K562 (cell line): ENCODE measurements around the gene KEL. TPM values are rescaled to one million over a fixed set of nuclear protein-coding genes. Genes with fewer than 3 reads are reported as not detected.
A peak's percentile ranks its signal among the peaks of the same experiment; 100 is the strongest.

ENCODE experiments used
- ATAC-seq: fragments of 200-7000 bp; cut with Tn5 transposase; 3 replicates; pipeline ENCODE4 v1.9.1; 2020; ENCODE audit warnings: moderate library complexity
- Bru-seq: library from RNA; stranded (reverse); fragments of 400-500 nt; gene quantifications from one replicate; lab custom pipeline; 2021; lab: Mats Ljungman, UMichigan
- BruChase-seq, 2 experiments: library from RNA; stranded (reverse); fragments of 400-500 nt; gene quantifications; one replicate each; lab custom pipeline; 2021; lab: Mats Ljungman, UMichigan
- BruUV-seq: library from RNA; stranded (reverse); fragments of 400-500 nt; replicated peaks from 2 replicates; lab custom pipeline; 2021; lab: Mats Ljungman, UMichigan
- CTCF ChIA-PET: fragments of 300-600 bp; formaldehyde crosslinking; extraction: SDS; loops from one replicate; lab custom pipeline; 2021; ENCODE audit warnings: low intra/inter-chr PET ratio; lab: Yijun Ruan, JAX
- POLR2A ChIA-PET: fragments of 300-600, 350-650 bp; sonication (Branson Sonifier 250); formaldehyde crosslinking; extraction: SDS; loops from one replicate; lab custom pipeline; 2021; ENCODE audit warnings: antibody characterized with exemption, inconsistent platforms; lab: Yijun Ruan, JAX
- DNase-seq, 4 experiments: peaks; one replicate each; pipeline versions ENCODE4 v3.0.0 to v3.0.0-alpha.2; 2011 to 2018; ENCODE audit warnings: low spot score in 3 of 4, mixed read lengths in 3 of 4; ENCODE audit errors: extremely low read depth in 1 of 4
- FAIRE-seq: peaks from 2 replicates; lab custom pipeline; 2011; peaks lifted over from hg19 to GRCh38; lab: Jason Lieb, UNC
- H2AFZ ChIP-seq: 2 replicates; pipeline ENCODE4 v1.6.0; 2011; ENCODE audit warnings: low read depth, low read length, control low read depth, inconsistent platforms
- H3K27ac ChIP-seq: fragments of 200-600 bp; 3 replicates; pipeline ENCODE4 v1.8.0; 2011; ENCODE audit warnings: low read depth, mild to moderate bottlenecking, control low read depth, inconsistent platforms, low read length, moderate library complexity, mixed read lengths; ENCODE audit errors: extremely low read depth
- H3K27me3 ChIP-seq, 2 experiments: fragments of 300-600 bp in 1 of 2; 2 replicates in 1 of 2; 3 replicates in 1 of 2; pipeline versions ENCODE4 v1.6.0 to v1.8.0; 2011; ENCODE audit warnings: inconsistent platforms in 2 of 2, low read length in 2 of 2, mild to moderate bottlenecking in 1 of 2, mixed read lengths in 1 of 2, moderate library complexity in 1 of 2; ENCODE audit not compliant: control insufficient read depth in 2 of 2, insufficient read depth in 2 of 2
- H3K36me3 ChIP-seq: fragments of 300-600 bp; 3 replicates; pipeline ENCODE4 v1.8.0; 2011; ENCODE audit warnings: mild to moderate bottlenecking, low read length, inconsistent platforms; ENCODE audit not compliant: control insufficient read depth, insufficient read depth
- H3K4me1 ChIP-seq, 2 experiments: fragments of 200-600 bp in 1 of 2; replicated peaks in 1 of 2; 2 replicates in 1 of 2; 3 replicates in 1 of 2; pipeline versions ENCODE4 v1.5.1 to v1.8.0; 2011; ENCODE audit warnings: inconsistent platforms in 2 of 2, low read length in 2 of 2, mild to moderate bottlenecking in 1 of 2, mixed read lengths in 1 of 2, moderate library complexity in 1 of 2; ENCODE audit not compliant: control insufficient read depth in 2 of 2, insufficient read depth in 2 of 2
- H3K4me2 ChIP-seq: 2 replicates; pipeline ENCODE4 v1.6.1; 2011; ENCODE audit warnings: low read length, control low read depth, inconsistent platforms, mixed read lengths; ENCODE audit not compliant: insufficient read depth
- H3K4me3 ChIP-seq: fragments of 200-600 bp; sonication (generic), shearing (Covaris generic); 2 replicates; pipeline ENCODE4 v1.5.1; 2016; ENCODE audit warnings: control low read depth, inconsistent platforms
- H3K79me2 ChIP-seq: fragments of 200-600 bp; 3 replicates; pipeline ENCODE4 v1.8.0; 2011; ENCODE audit warnings: low read length, inconsistent platforms; ENCODE audit not compliant: control insufficient read depth, insufficient read depth
- H3K9ac ChIP-seq, 2 experiments: 2 replicates each; pipeline versions ENCODE4 v1.6.0 to v1.6.1; 2011; ENCODE audit warnings: low read depth in 2 of 2, low read length in 2 of 2, control low read depth in 1 of 2, inconsistent platforms in 1 of 2, mild to moderate bottlenecking in 1 of 2, mixed read lengths in 1 of 2; ENCODE audit not compliant: insufficient read depth in 1 of 2
- H3K9me1 ChIP-seq: one replicate; pipeline ENCODE4 v1.6.0; 2011; ENCODE audit warnings: inconsistent platforms, mild to moderate bottlenecking, low read length, moderate library complexity; ENCODE audit not compliant: control insufficient read depth, insufficient read depth
- H3K9me3 ChIP-seq: replicated peaks from 2 replicates; pipeline ENCODE4 v1.5.1; 2011; ENCODE audit warnings: low read depth, low read length, inconsistent platforms; ENCODE audit not compliant: control insufficient read depth, insufficient read depth
- H4K20me1 ChIP-seq: replicated peaks from 2 replicates; pipeline ENCODE4 v1.6.1; 2011; ENCODE audit warnings: low read length, inconsistent platforms, mixed read lengths; ENCODE audit not compliant: control insufficient read depth, insufficient read depth
- CBX3 ChIP-seq, 2 experiments: IDR thresholded peaks; 1 replicate in 1 of 2; 2 replicates in 1 of 2; pipeline ENCODE4 v1.6.1; 2012; ENCODE audit warnings: inconsistent platforms in 2 of 2, low read length in 2 of 2, borderline replicate concordance in 1 of 2, control low read depth in 1 of 2
- CHCHD3 ChIP-seq: fragments of 250-450 bp; sonication (Bioruptor Pico); IDR thresholded peaks from 2 replicates; pipeline ENCODE4 v2.1.2; 2022; ENCODE audit warnings: mild to moderate bottlenecking
- CXXC5 ChIP-seq: fragments of 250-450 bp; sonication (Bioruptor Pico); IDR thresholded peaks from 2 replicates; pipeline ENCODE4 v1.8.0; 2022; ENCODE audit warnings: inconsistent platforms, mild to moderate bottlenecking, moderate library complexity
- KAT8 ChIP-seq: fragments of 450-650 bp; IDR thresholded peaks from 2 replicates; pipeline ENCODE4 v1.6.1; 2016; ENCODE audit warnings: low read depth, mild to moderate bottlenecking
- NR2C1 ChIP-seq, 2 experiments: fragments of 450-650 bp; IDR thresholded peaks; 2 replicates each; pipeline ENCODE4 v1.6.1; 2017; ENCODE audit warnings: mild to moderate bottlenecking in 2 of 2, antibody characterized with exemption in 1 of 2, inconsistent platforms in 1 of 2, missing compliant biosample characterization in 1 of 2, missing genetic modification characterization in 1 of 2
- SIRT6 ChIP-seq: IDR thresholded peaks from one replicate; pipeline ENCODE4 v1.6.1; 2012; ENCODE audit warnings: low read depth, mild to moderate bottlenecking, control low read depth, inconsistent platforms, low read length, moderate library complexity
- SIX5 ChIP-seq, 2 experiments: IDR thresholded peaks; 2 replicates each; pipeline ENCODE4 v1.6.1; 2011; ENCODE audit warnings: low read length in 2 of 2, borderline replicate concordance in 1 of 2, low read depth in 1 of 2, mild to moderate bottlenecking in 1 of 2, moderate library complexity in 1 of 2; ENCODE audit not compliant: insufficient read depth in 1 of 2
- SNAPC5 ChIP-seq: fragments of 250-450 bp; sonication (Bioruptor Pico); IDR thresholded peaks from 2 replicates; pipeline ENCODE4 v1.8.0; 2021; ENCODE audit warnings: moderate library complexity, mild to moderate bottlenecking, inconsistent platforms
- TCF7L2 ChIP-seq: fragments of 150-350 bp; IDR thresholded peaks from 2 replicates; pipeline ENCODE4 v1.6.1; 2016; ENCODE audit warnings: low read depth, mild to moderate bottlenecking, low read length, moderate library complexity
- ZSCAN29 ChIP-seq: fragments of 450-650 bp; IDR thresholded peaks from 2 replicates; pipeline ENCODE4 v1.6.1; 2017
- WGBS: fragments of 100-300 bp; shearing (Covaris generic); methylation state at CpG from one replicate; pipeline ENCODE4 v1.1.6; 2016; ENCODE audit warnings: low coverage, mixed read lengths; ENCODE audit not compliant: insufficient coverage; ENCODE audit errors: missing lambda C conversion rate; 5-methylcytosine and 5-hydroxymethylcytosine counted together
- in situ Hi-C: fragments of 300-500 bp; cut with MboI; formaldehyde crosslinking; loops from 4 replicates; pipeline ENCODE4 v1.15.0; 2018; ENCODE audit warnings: inconsistent platforms, mixed read lengths
- intact Hi-C: fragments of 100-400 bp; cut with micrococcal nuclease; formaldehyde crosslinking; loops from 2 replicates; pipeline ENCODE4 v1.14.2; 2022
- long read RNA-seq, 3 experiments: library from polyadenylated mRNA in 2 of 3; library from RNA in 1 of 3; unstranded in 2 of 3; stranded (forward) in 1 of 3; transcript quantifications; one replicate each; pipeline ENCODE4 v2.0.0, GENCODE V29; 2019 to 2022
- polyA minus RNA-seq, 3 experiments: library from RNA; depleted of rRNA, polyadenylated mRNA; stranded (reverse); fragments of >200 nt; gene quantifications; 2 replicates each; pipeline ENCODE4 v1.2.3, GENCODE V29; 2011
- polyA plus RNA-seq, 8 experiments: library from polyadenylated mRNA; depleted of rRNA in 4 of 8; stranded (reverse) in 5 of 8; unstranded in 3 of 8; fragments of >200 nt; fragmentation: Nextera tagmentation in 2 of 8; fragmentation: Illumina TruSeq in 1 of 8; extraction: Ambion mirVana in 2 of 8; extraction: Trizol in 1 of 8; gene quantifications; 2 replicates each; pipeline versions ENCODE4 v1.2.1 to v1.2.3, GENCODE V29; 2011 to 2014; ENCODE audit warnings: inconsistent platforms in 1 of 8, missing spikeins in 1 of 8
- total RNA-seq, 7 experiments: library from RNA; depleted of rRNA in 6 of 7; stranded (reverse); fragments of >200 nt in 6 of 7; fragmentation: Illumina TruSeq in 2 of 7; extraction: Trizol in 2 of 7; gene quantifications; 2 replicates each; pipeline versions ENCODE4 v1.2.1 to v1.2.3, GENCODE V29; 2011 to 2021; ENCODE audit warnings: low replicate concordance in 1 of 7
- TF ChIP-seq, protein P1 (sequence below), 2 experiments: IDR thresholded peaks; 2 replicates each; pipeline ENCODE4 v1.6.1; 2011; ENCODE audit warnings: borderline replicate concordance in 1 of 2, control low read depth in 1 of 2, low read depth in 1 of 2, low read length in 1 of 2, mild to moderate bottlenecking in 1 of 2, mixed read lengths in 1 of 2, moderate library complexity in 1 of 2; ENCODE audit not compliant: insufficient read depth in 1 of 2, insufficient read length in 1 of 2, poor library complexity in 1 of 2, severe bottlenecking in 1 of 2; ENCODE audit errors: extremely low read depth in 1 of 2

KEL gene
- total RNA-seq (2011; cell fraction: chromatin; rRNA removed; ENCODE audit: low replicate concordance): 113 and 184 TPM in 2 replicates
- total RNA-seq (2011; cell fraction: nucleolus; rRNA removed): 129 and 133 TPM in 2 replicates
- total RNA-seq (2011; cell fraction: nucleoplasm; rRNA removed): 107 and 122 TPM in 2 replicates
- 15.9 and 22.0 TPM in 2 replicates for total RNA-seq (2014; rRNA removed)
- 19.2 and 19.3 TPM in 2 replicates for total RNA-seq (2014; rRNA removed; fragmentation: Illumina TruSeq; extraction: Trizol)
- 22.2 and 25.5 TPM in 2 replicates for total RNA-seq (2015; rRNA removed; fragmentation: Illumina TruSeq; extraction: Trizol)
- 28.7 and 34.3 TPM in 2 replicates for total RNA-seq (2021)
- polyA plus RNA-seq (2011; rRNA removed): 47.4 and 72.0 TPM in 2 replicates
- polyA plus RNA-seq (2011; cell fraction: cytosol; rRNA removed): 33.6 and 44.4 TPM in 2 replicates
- 361 and 506 TPM in 2 replicates for polyA plus RNA-seq (2011; cell fraction: nucleus; rRNA removed)
- 25.0 and 47.3 TPM in 2 replicates for polyA plus RNA-seq (2012)
- polyA plus RNA-seq (2014; fragmentation: Illumina TruSeq; extraction: Trizol): 33.8 and 35.3 TPM in 2 replicates
- 10 to 100 TPM in 1 of 2 experiments, 1 to 10 TPM in 1; 9.0 to 18.9 TPM for polyA plus RNA-seq (2014; fragmentation: Nextera tagmentation; extraction: Ambion mirVana)
- 33.1 and 36.7 TPM in 2 replicates for polyA plus RNA-seq (2014; rRNA removed)
- polyA minus RNA-seq (2011; rRNA and poly(A)+ RNA removed): 31.5 and 38.3 TPM in 2 replicates
- 14.1 and 24.0 TPM in 2 replicates for polyA minus RNA-seq (2011; cell fraction: cytosol; rRNA and poly(A)+ RNA removed)
- polyA minus RNA-seq (2011; cell fraction: nucleus; rRNA and poly(A)+ RNA removed): 85.5 and 91.1 TPM in 2 replicates
- Bru-seq, nascent RNA: percentile 81 among the genes with signal in this experiment
- percentile 78 among the genes with signal in this experiment for BruChase-seq, experiment 1, labeled RNA remaining after a 2-hour chase
- percentile 85 among the genes with signal in this experiment for BruChase-seq, experiment 2, labeled RNA remaining after a 6-hour chase
- long read RNA-seq, experiment 1, transcript KEL-201 (19 exons, 2,812 nt): major isoform, 24 of 123 reads
- long read RNA-seq, experiment 1, partial matches to known transcripts: 62 of 123 reads
- long read RNA-seq, experiment 1, other reads (novel, unspliced or antisense): 37 of 123 reads
- long read RNA-seq, experiment 2, transcript KEL-201 (19 exons, 2,812 nt): major isoform, 7 of 32 reads
- long read RNA-seq, experiment 2, partial matches to known transcripts: 4 of 32 reads
- long read RNA-seq, experiment 2, other reads (novel, unspliced or antisense): 21 of 32 reads
- long read RNA-seq, experiment 3, transcript KEL-201 (19 exons, 2,812 nt): major isoform, 9 of 27 reads
- long read RNA-seq, experiment 3, partial matches to known transcripts: 7 of 27 reads
- long read RNA-seq, experiment 3, other reads (novel, unspliced or antisense): 11 of 27 reads

GRCh38 chr7:142961973-142962926 lies at the start of gene KEL:
KEL (minus strand) TSS chr7:142962363; CDS start chr7:142962206, 157 bp downstream.
- POLR2A ChIA-PET: interaction anchor here (0.6 to 3.1 kb wide), 6 partner anchors 10 to 589 kb away, joined by 3 to 13 read pairs (median 4); no protein-coding TSS in a partner anchor
- in situ Hi-C loops: no loop called here
- 4% methylated on average over 9 of the region's 9 CpGs for WGBS
- TF ChIP-seq, protein P1, sequence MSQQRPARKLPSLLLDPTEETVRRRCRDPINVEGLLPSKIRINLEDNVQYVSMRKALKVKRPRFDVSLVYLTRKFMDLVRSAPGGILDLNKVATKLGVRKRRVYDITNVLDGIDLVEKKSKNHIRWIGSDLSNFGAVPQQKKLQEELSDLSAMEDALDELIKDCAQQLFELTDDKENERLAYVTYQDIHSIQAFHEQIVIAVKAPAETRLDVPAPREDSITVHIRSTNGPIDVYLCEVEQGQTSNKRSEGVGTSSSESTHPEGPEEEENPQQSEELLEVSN (IDR thresholded peaks at IDR 0.05; ENCODE audit: borderline replicate concordance in 1 of 2, extremely low read depth in 1 of 2, insufficient read depth in 1 of 2, insufficient read length in 1 of 2, low read depth in 1 of 2, low read length in 1 of 2, poor library complexity in 1 of 2, severe bottlenecking in 1 of 2): no peak
- TF ChIP-seq CBX3 (IDR thresholded peaks at IDR 0.05; ENCODE audit: borderline replicate concordance in 1 of 2, low read length in 2 of 2) (peak in 1 of 2 experiments; percentile 70; a peak in 1 of 3 replicates), CHCHD3 (CRISPR knock-in tag) (no peak), SIX5 (IDR thresholded peaks at IDR 0.05; ENCODE audit: borderline replicate concordance in 1 of 2, insufficient read depth in 1 of 2, low read depth in 1 of 2, low read length in 2 of 2) (no peak), SNAPC5 (CRISPR knock-in tag) (no peak), ZSCAN29 (no peak), CXXC5 (CRISPR knock-in tag) (peak; percentile 61), NR2C1 (IDR thresholded peaks at IDR 0.05) (no peak), NR2C1 (tag; IDR thresholded peaks at IDR 0.05) (no peak), SIRT6 (no peak), TCF7L2 (no peak), KAT8 (no peak)

More at GRCh38 chr7:142961973-142962926, at the start of gene KEL:
- peak within 1 kb of the TSS; percentile 56 for H3K4me3 ChIP-seq
- H3K36me3 ChIP-seq: peaks cover 31% of the 10 kb centered on the region
- H3K4me1 ChIP-seq: peaks cover 35 to 70% of the 10 kb centered on the region in 2 experiments
- peak within 1 kb of the TSS; percentile 98 for H3K4me2 ChIP-seq
- H3K27ac ChIP-seq: peak within 1 kb of the TSS; percentile 74
- FAIRE-seq: peak; percentile 93
- H2AFZ ChIP-seq: peak within 1 kb of the TSS; percentile 91
- peaks cover 25% of the 10 kb centered on the region for H3K79me2 ChIP-seq
- H3K9me1 ChIP-seq: no peaks in the 10 kb centered on the region
- BruUV-seq: no TSS peak
- peak; percentile 92 for ATAC-seq
- peak; percentile 93 to 98 (median 96) for DNase-seq
- H3K27me3 ChIP-seq: no peaks in the 10 kb centered on the region
- peak within 1 kb of the TSS; percentile 73 to 75 for H3K9ac ChIP-seq
- no peaks in the 10 kb centered on the region for H3K9me3 ChIP-seq
- CTCF ChIA-PET: interaction anchor here (3.1 kb wide), 1 partner anchor 81 kb away, joined by 15 read pairs; no protein-coding TSS in a partner anchor
- H4K20me1 ChIP-seq: peaks cover 15% of the 10 kb centered on the region
- intact Hi-C loops: loop anchor here (1.0 to 2.0 kb wide), 5 partner anchors 23 to 108 kb away; partner anchors contain the start of gene LLCFC1
